H1 (cell line): ENCODE results near the gene POU2AF3. TPM values are rescaled to one million over a fixed set of nuclear protein-coding genes. Genes with fewer than 3 reads are reported as not detected.

Source experiments
- CTCF ChIA-PET: fragments of 300-600 bp; sonication (Branson Sonifier 250); formaldehyde crosslinking; loops from one replicate; lab custom pipeline; 2021; ENCODE audit not compliant: partially characterized antibody; lab: Charles Lee
- POLR2A ChIA-PET: fragments of 300-600 bp; sonication (Branson Sonifier 250); formaldehyde crosslinking; loops from one replicate; lab custom pipeline; 2021; ENCODE audit warnings: inconsistent platforms; ENCODE audit not compliant: partially characterized antibody; lab: Charles Lee
- DNase-seq, 2 experiments: peaks; one replicate each; pipeline versions ENCODE4 v3.0.0 to v3.0.0-alpha.2; 2010 to 2022; ENCODE audit warnings: low spot score in 2 of 2, low read depth in 1 of 2, mixed read lengths in 1 of 2
- FAIRE-seq: peaks from 2 replicates; lab custom pipeline; 2011; peaks lifted over from hg19 to GRCh38; lab: Jason Lieb, UNC
- H2AFZ ChIP-seq: 2 replicates; pipeline ENCODE4 v1.8.1; 2012; ENCODE audit warnings: low read length, inconsistent platforms
- H2AK5ac ChIP-seq: 2 replicates; pipeline ENCODE4 v1.6.1; 2013; ENCODE audit warnings: low read depth, low read length
- H2BK120ac ChIP-seq: replicated peaks from 2 replicates; pipeline ENCODE3; 2013; ENCODE audit warnings: low read depth, low read length, inconsistent platforms
- H2BK12ac ChIP-seq: 2 replicates; pipeline ENCODE4 v1.6.1; 2013; ENCODE audit warnings: low read depth, low read length
- H2BK15ac ChIP-seq: 2 replicates; pipeline ENCODE4 v1.6.1; 2013; ENCODE audit warnings: low read length
- H2BK20ac ChIP-seq: 2 replicates; pipeline ENCODE4 v1.6.1; 2013; ENCODE audit warnings: low read length
- H2BK5ac ChIP-seq: 2 replicates; pipeline ENCODE4 v1.6.1; 2013; ENCODE audit warnings: low read depth, low read length
- H3K14ac ChIP-seq: 2 replicates; pipeline ENCODE4 v1.6.1; 2013; ENCODE audit warnings: inconsistent platforms; ENCODE audit not compliant: insufficient read length
- H3K18ac ChIP-seq: 2 replicates; pipeline ENCODE4 v1.6.1; 2013; ENCODE audit warnings: low read length; ENCODE audit errors: extremely low read depth
- H3K23ac ChIP-seq: 2 replicates; pipeline ENCODE4 v1.6.1; 2013; ENCODE audit warnings: inconsistent platforms; ENCODE audit not compliant: insufficient read length
- H3K23me2 ChIP-seq: 2 replicates; pipeline ENCODE4 v1.6.1; 2013; ENCODE audit warnings: low read depth, low read length
- H3K27ac ChIP-seq: 2 replicates; pipeline ENCODE4 v1.6.1; 2011; ENCODE audit warnings: low read depth, low read length, inconsistent platforms
- H3K27me3 ChIP-seq, 4 experiments: replicated peaks in 1 of 4; 1 replicate in 1 of 4; 2 replicates in 3 of 4; pipeline versions ENCODE4 v1.6.1 to v1.8.1; 2011 to 2013; ENCODE audit warnings: low read length in 3 of 4, mild to moderate bottlenecking in 3 of 4, inconsistent platforms in 2 of 4, mixed read lengths in 2 of 4, moderate library complexity in 1 of 4; ENCODE audit not compliant: control insufficient read depth in 3 of 4, insufficient read depth in 3 of 4; ENCODE audit errors: extremely low read depth in 1 of 4
- H3K36me3 ChIP-seq, 4 experiments: 2 replicates each; pipeline versions ENCODE4 v1.6.1 to v1.8.1; 2011 to 2013; ENCODE audit warnings: mild to moderate bottlenecking in 4 of 4, low read length in 3 of 4, moderate library complexity in 2 of 4, control low read depth in 1 of 4, inconsistent platforms in 1 of 4; ENCODE audit not compliant: insufficient read depth in 4 of 4, control insufficient read depth in 2 of 4
- H3K4ac ChIP-seq: replicated peaks from 2 replicates; pipeline ENCODE3; 2013; ENCODE audit warnings: low read length, low read depth, mixed read lengths, inconsistent platforms; ENCODE audit not compliant: insufficient read length
- H3K4me1 ChIP-seq, 4 experiments: replicated peaks in 1 of 4; 1 replicate in 1 of 4; 2 replicates in 3 of 4; pipeline versions ENCODE4 v1.6.1 to v1.8.1; 2011 to 2013; ENCODE audit warnings: low read length in 3 of 4, inconsistent platforms in 2 of 4, mixed read lengths in 1 of 4; ENCODE audit not compliant: insufficient read depth in 4 of 4, control insufficient read depth in 3 of 4
- H3K4me2 ChIP-seq, 2 experiments: 2 replicates each; pipeline versions ENCODE4 v1.6.1 to v1.8.1; 2011 to 2013; ENCODE audit warnings: low read depth in 2 of 2, low read length in 2 of 2, control low read depth in 1 of 2, inconsistent platforms in 1 of 2, mild to moderate bottlenecking in 1 of 2; ENCODE audit not compliant: insufficient read depth in 1 of 2
- H3K4me3 ChIP-seq, 4 experiments: fragments of 200-600, 300-600 bp in 1 of 4; sonication (generic), shearing (Covaris generic), sonication (Bioruptor Twin) in 1 of 4; 2 replicates each; pipeline versions ENCODE4 v1.5.1 to v1.8.1; 2011 to 2016; ENCODE audit warnings: low read length in 4 of 4, low read depth in 3 of 4, control low read depth in 2 of 4, inconsistent platforms in 2 of 4, mild to moderate bottlenecking in 2 of 4, mixed read lengths in 1 of 4, moderate library complexity in 1 of 4; ENCODE audit not compliant: insufficient read depth in 2 of 4; ENCODE audit errors: extremely low read depth in 1 of 4
- H3K56ac ChIP-seq: replicated peaks from 2 replicates; pipeline ENCODE3; 2013; ENCODE audit warnings: low read depth, mild to moderate bottlenecking, mixed read lengths, low read length, inconsistent platforms; ENCODE audit not compliant: insufficient read length
- H3K79me1 ChIP-seq: 2 replicates; pipeline ENCODE4 v1.6.1; 2013; ENCODE audit warnings: low read depth, low read length, control low read depth
- H3K79me2 ChIP-seq, 2 experiments: 2 replicates each; pipeline versions ENCODE4 v1.6.1 to v1.8.1; 2012 to 2013; ENCODE audit warnings: low read length in 2 of 2, mild to moderate bottlenecking in 2 of 2, inconsistent platforms in 1 of 2; ENCODE audit not compliant: insufficient read depth in 2 of 2, control insufficient read depth in 1 of 2
- H3K9ac ChIP-seq, 4 experiments: replicated peaks in 1 of 4; 1 replicate in 1 of 4; 2 replicates in 3 of 4; pipeline versions ENCODE4 v1.6.1 to v1.8.1; 2011 to 2013; ENCODE audit warnings: low read depth in 3 of 4, low read length in 3 of 4, control low read depth in 2 of 4, mild to moderate bottlenecking in 2 of 4, moderate library complexity in 2 of 4, inconsistent platforms in 1 of 4; ENCODE audit errors: extremely low read depth in 1 of 4
- H3K9me3 ChIP-seq, 2 experiments: 2 replicates each; pipeline versions ENCODE4 v1.6.1 to v1.8.1; 2012 to 2013; ENCODE audit warnings: mild to moderate bottlenecking in 2 of 2, moderate library complexity in 2 of 2, control low read depth in 1 of 2, inconsistent platforms in 1 of 2, low read depth in 1 of 2, low read length in 1 of 2, mixed read lengths in 1 of 2; ENCODE audit not compliant: insufficient read depth in 2 of 2
- H4K20me1 ChIP-seq, 2 experiments: replicated peaks in 1 of 2; 2 replicates each; pipeline versions ENCODE3 to v1.8.1; 2011 to 2013; ENCODE audit warnings: inconsistent platforms in 2 of 2, low read length in 2 of 2, mild to moderate bottlenecking in 1 of 2; ENCODE audit not compliant: insufficient read depth in 2 of 2, control insufficient read depth in 1 of 2
- H4K5ac ChIP-seq: 2 replicates; pipeline ENCODE4 v1.6.1; 2013; ENCODE audit warnings: low read length, low read depth, mixed read lengths, inconsistent platforms; ENCODE audit not compliant: insufficient read length
- H4K8ac ChIP-seq: 2 replicates; pipeline ENCODE4 v1.8.0; 2013; ENCODE audit warnings: mild to moderate bottlenecking, moderate library complexity, low read length, inconsistent platforms; ENCODE audit not compliant: insufficient read depth; ENCODE audit errors: extremely low read depth
- H4K91ac ChIP-seq: replicated peaks from 2 replicates; pipeline ENCODE3; 2013; ENCODE audit warnings: low read length, mixed read lengths, inconsistent platforms; ENCODE audit not compliant: insufficient read length
- GTF2F1 ChIP-seq: IDR thresholded peaks from 2 replicates; pipeline ENCODE4 v1.6.1; 2012; ENCODE audit warnings: low read depth, low read length, improper control_type of control experiment, borderline replicate concordance
- KDM4A ChIP-seq: IDR thresholded peaks from one replicate; pipeline ENCODE4 v1.7.1; 2012; ENCODE audit warnings: low read depth, mild to moderate bottlenecking, moderate library complexity, low read length, inconsistent platforms; ENCODE audit not compliant: severe bottlenecking
- SP2 ChIP-seq: IDR thresholded peaks from 2 replicates; pipeline ENCODE4 v1.6.1; 2012; ENCODE audit warnings: mild to moderate bottlenecking, low read length, inconsistent platforms
- TAF7 ChIP-seq: optimal IDR thresholded peaks from 2 replicates; pipeline ENCODE3; 2011; ENCODE audit warnings: low read depth, mild to moderate bottlenecking, inconsistent platforms, low read length, moderate library complexity, borderline replicate concordance
- WGBS, 2 experiments: shearing (Covaris generic) in 1 of 2; methylation state at CpG; one replicate each; pipeline versions ENCODE4 v1.1.6 to v1.1.7; 2013 to 2015; ENCODE audit warnings: low lambda C conversion rate in 2 of 2, mixed read lengths in 2 of 2, inconsistent platforms in 1 of 2, low coverage in 1 of 2, missing lambda C conversion rate in 1 of 2; ENCODE audit not compliant: insufficient replicate concordance in 2 of 2, insufficient coverage in 1 of 2, insufficient read length in 1 of 2; ENCODE audit errors: extremely low coverage in 1 of 2, missing lambda C conversion rate in 1 of 2; 5-methylcytosine and 5-hydroxymethylcytosine counted together
- polyA plus RNA-seq, 7 experiments: library from polyadenylated mRNA; depleted of rRNA in 3 of 7; stranded (reverse) in 5 of 7; unstranded in 2 of 7; fragments of >200 nt in 5 of 7; fragments of 200-250 nt in 2 of 7; gene quantifications; 1 replicate in 5 of 7; 2 replicates in 1 of 7; 4 replicates in 1 of 7; pipeline versions ENCODE4 v1.2.1 to v1.2.3, GENCODE V29; 2011 to 2013; ENCODE audit warnings: missing spikeins in 2 of 7, mixed read lengths in 2 of 7
- total RNA-seq: library from RNA; stranded (reverse); fragmentation: NEBNext Ultra II Directional; extraction: Animal tissue kit (Norgen Biotek cat#: 25700); gene quantifications from 2 replicates; pipeline ENCODE4 v1.2.1, GENCODE V29; 2021

Gene POU2AF3
- total and polyA plus RNA-seq, 2 of the 8 experiments (the other 6 are each of a cell fraction or from before 2014, with no cell fraction given), result 1.2 to 5.7 TPM

GRCh38 chr11:111282562-111283075, 15.7 kb upstream of the POU2AF3 start:
- Histone ChIP-seq H3K18ac (no peak overlapping the region), H4K8ac (no peak overlapping the region), H2AK5ac (no peak overlapping the region), H3K9ac (no peak overlapping the region), H4K20me1 (no peaks in the 10 kb centered on the region), H2BK15ac (no peak overlapping the region), H3K9me3 (no peaks in the 10 kb centered on the region), H2BK5ac (no peak overlapping the region), H3K4me2 (no peak overlapping the region), H3K36me3 (no peaks in the 10 kb centered on the region), H2BK12ac (no peak overlapping the region), H3K14ac (no peak overlapping the region), H3K27me3 (no peaks in the 10 kb centered on the region), H3K27ac (no peak overlapping the region), H3K56ac (no peak overlapping the region), H3K4ac (no peak overlapping the region), H3K79me1 (no peaks in the 10 kb centered on the region), H3K23ac (no peak overlapping the region), H3K23me2 (no peaks in the 10 kb centered on the region), H2BK120ac (no peak overlapping the region), H4K91ac (no peak overlapping the region), H3K4me1 (peaks cover 0 to 3% (median 0%) of the 10 kb centered on the region in 4 experiments; a peak in 1 of 7 replicates), H2AFZ (no peak overlapping the region), H2BK20ac (no peak overlapping the region), H3K79me2 (no peaks in the 10 kb centered on the region), H4K5ac (no peak overlapping the region), H3K4me3 (no peak overlapping the region)
- DNase-seq (no peak), FAIRE-seq (no peak)
- ChIA-PET CTCF (interaction anchor here (0.6 to 16.7 kb wide), 28 partner anchors 9 to 1106 kb away, joined by 3 to 484 read pairs (median 4); partner anchors contain the start of gene POU2AF3), POLR2A (interaction anchor here (0.8 to 1.6 kb wide), 2 partner anchors 17 to 137 kb away, joined by 3 to 4 read pairs; no protein-coding TSS in a partner anchor)
- WGBS, 2 experiments, result 84% methylated on average over 3 of the region's 3 CpGs; no CpG with 5 or more reads in 1 of the 2 experiments
- TF ChIP-seq KDM4A (no peak), TAF7 (no peak), SP2 (no peak), GTF2F1 (no peak)
